DMS 273 (cell line): ENCODE results near the gene SYT2.
"Not testable (repeated sequence)": the region's sequence is repeated elsewhere in the genome, so short reads cannot be mapped to it uniquely, and the experiment has no call there.

Experiments used
- DNase-seq: peaks from one replicate; lab custom pipeline; 2025; ENCODE audit not compliant: unreplicated experiment; lab: John Stamatoyannopoulos, UW

SYT2 gene

GRCh38 chr1:202578001-202578504 is 132.2 kb downstream of the SYT2 start:
- DNase-seq, result peak; percentile 93

GRCh38 chr1:202577381-202577780 is 132.9 kb downstream of the SYT2 start:
- no peak for DNase-seq

- DNase-seq, result peak; percentile 37
Measured at GRCh38 chr1:202576816-202577215, 133.4 kb downstream of the SYT2 start.

GRCh38 chr1:202575918-202576653 is 134.2 kb downstream of the SYT2 start:
- no peak for DNase-seq

GRCh38 chr1:202572867-202573266 is 137.4 kb downstream of the SYT2 start:
- no peak for DNase-seq

- DNase-seq, result peak; percentile 65
Measured at GRCh38 chr1:202571719-202572339, 138.4 kb downstream of the SYT2 start.

- DNase-seq, result no peak
Measured at GRCh38 chr1:202569393-202570322, 140.6 kb downstream of the SYT2 start.

GRCh38 chr1:202568826-202569225 is 141.4 kb downstream of the SYT2 start:
- DNase-seq, result no peak

- DNase-seq, result no peak
Measured at GRCh38 chr1:202568410-202568809, 141.8 kb downstream of the SYT2 start.

GRCh38 chr1:202567738-202568137 is 142.5 kb downstream of the SYT2 start:
- DNase-seq, result no peak

GRCh38 chr1:202565890-202566602 is 144.2 kb downstream of the SYT2 start:
- DNase-seq, result no peak

GRCh38 chr1:202564958-202565495 is 145.2 kb downstream of the SYT2 start:
- DNase-seq, result no peak

- no peak for DNase-seq
Measured at GRCh38 chr1:202563818-202564217, 146.4 kb downstream of the SYT2 start.

GRCh38 chr1:202562444-202563060 is 147.7 kb downstream of the SYT2 start:
- no peak for DNase-seq

- no peak for DNase-seq
Measured at GRCh38 chr1:202561726-202562443, 148.4 kb downstream of the SYT2 start.

- DNase-seq, result no peak
Measured at GRCh38 chr1:202561240-202561639, 149.0 kb downstream of the SYT2 start.

- DNase-seq, result not testable (repeated sequence)
Measured at GRCh38 chr1:202557662-202558061, 152.6 kb downstream of the SYT2 start.

- DNase-seq, result not testable (repeated sequence)
Measured at GRCh38 chr1:202556037-202556436, 154.2 kb downstream of the SYT2 start.

GRCh38 chr1:202554619-202555018 is 155.6 kb downstream of the SYT2 start:
- DNase-seq, result not testable (repeated sequence)
